ENCODE results near the gene WDR33.

WDR33 gene

DNA sequence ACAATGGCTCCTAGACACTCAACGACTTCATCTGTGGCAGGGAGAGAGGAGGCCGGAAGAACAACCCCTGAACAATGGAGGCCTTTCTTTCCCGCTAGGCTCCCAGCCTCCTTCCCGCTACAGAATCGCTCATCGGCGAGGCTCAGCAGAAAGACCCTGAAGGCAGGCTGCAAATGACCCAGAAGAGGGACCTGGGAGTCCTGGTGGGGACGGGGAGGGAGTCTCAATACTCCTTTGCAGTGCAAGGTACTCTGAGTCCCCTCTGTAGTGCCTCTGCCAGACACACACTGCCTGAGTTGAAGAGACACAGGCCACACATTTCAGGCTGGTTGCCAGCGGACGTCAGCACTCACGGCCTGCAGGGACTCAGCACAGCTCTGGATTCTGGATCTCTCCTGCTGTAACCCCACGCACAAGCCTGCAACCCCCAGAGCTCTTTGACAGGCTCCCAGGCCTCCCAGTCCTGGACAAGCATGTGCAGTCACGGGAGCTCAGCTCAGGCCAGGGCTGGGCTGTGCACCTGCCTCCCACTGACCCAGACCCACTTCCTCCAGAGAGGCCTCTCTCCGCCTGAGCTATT, 158.9 kb downstream of the WDR33 start:
- no peak for DNase-seq
- in situ Hi-C loops (cut with MboI; ENCODE audit: low pct_unique_long_range_greater_than_20kb, low sequenced_read_pairs), result no loop called here

DNA sequence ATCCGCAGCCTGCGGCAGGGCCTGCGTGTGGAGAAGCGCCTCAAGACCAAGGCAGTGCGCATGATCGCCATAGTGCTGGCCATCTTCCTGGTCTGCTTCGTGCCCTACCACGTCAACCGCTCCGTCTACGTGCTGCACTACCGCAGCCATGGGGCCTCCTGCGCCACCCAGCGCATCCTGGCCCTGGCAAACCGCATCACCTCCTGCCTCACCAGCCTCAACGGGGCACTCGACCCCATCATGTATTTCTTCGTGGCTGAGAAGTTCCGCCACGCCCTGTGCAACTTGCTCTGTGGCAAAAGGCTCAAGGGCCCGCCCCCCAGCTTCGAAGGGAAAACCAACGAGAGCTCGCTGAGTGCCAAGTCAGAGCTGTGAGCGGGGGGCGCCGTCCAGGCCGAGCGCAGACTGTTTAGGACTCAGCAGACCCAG, 159.6 kb downstream of the WDR33 start:
- in situ Hi-C loops (cut with MboI; ENCODE audit: low pct_unique_long_range_greater_than_20kb, low sequenced_read_pairs), result no loop called here
- DNase-seq, result no peak
